NCI-H1105 (cell line): ENCODE measurements around the gene NAPSA.
"Not testable (repeated sequence)": the region's sequence is repeated elsewhere in the genome, so short reads cannot be mapped to it uniquely, and the experiment has no call there.

ENCODE experiments used
- DNase-seq: peaks from one replicate; lab custom pipeline; 2025; lab: John Stamatoyannopoulos, UW

The NAPSA gene

GRCh38 chr19:50330365-50331078 lies 34.9 kb downstream of the NAPSA start:
- DNase-seq = peak; percentile 94

- DNase-seq = not testable (repeated sequence)
These were observed 35.5 kb downstream of the NAPSA start for GRCh38 chr19:50329926-50330294.

GRCh38 chr19:50329146-50329925 lies 36.1 kb downstream of the NAPSA start, which contains the start of gene KCNC3:
KCNC3 (minus strand) TSS chr19:50329377; CDS start chr19:50329082, 295 bp downstream.
- peak; percentile 100 for DNase-seq

GRCh38 chr19:50328873-50329145 lies 36.6 kb downstream of the NAPSA start:
- no peak for DNase-seq

- no peak for DNase-seq
These were observed 37.1 kb downstream of the NAPSA start for GRCh38 chr19:50328224-50328872.

GRCh38 chr19:50327461-50328223 lies 37.8 kb downstream of the NAPSA start:
- no peak for DNase-seq

- no peak for DNase-seq
These were observed 38.4 kb downstream of the NAPSA start for GRCh38 chr19:50327013-50327412.

- DNase-seq = no peak
These were observed 39.3 kb downstream of the NAPSA start for GRCh38 chr19:50326101-50326664.

GRCh38 chr19:50325310-50326100 lies 39.9 kb downstream of the NAPSA start:
- DNase-seq = peak; percentile 96

GRCh38 chr19:50324331-50324730 lies 41.1 kb downstream of the NAPSA start:
- DNase-seq = no peak

- DNase-seq = no peak
These were observed 41.7 kb downstream of the NAPSA start for GRCh38 chr19:50323782-50324133.

GRCh38 chr19:50322931-50323781 lies 42.3 kb downstream of the NAPSA start:
- DNase-seq = no peak

GRCh38 chr19:50322234-50322633 lies 43.2 kb downstream of the NAPSA start:
- no peak for DNase-seq

GRCh38 chr19:50321831-50322230 lies 43.6 kb downstream of the NAPSA start:
- no peak for DNase-seq

- no peak for DNase-seq
These were observed 44.8 kb downstream of the NAPSA start for GRCh38 chr19:50320596-50320995.

- no peak for DNase-seq
These were observed 45.4 kb downstream of the NAPSA start for GRCh38 chr19:50320051-50320450.

- no peak for DNase-seq
These were observed 46.3 kb downstream of the NAPSA start for GRCh38 chr19:50319156-50319555.

GRCh38 chr19:50318438-50318837 lies 47.0 kb downstream of the NAPSA start:
- DNase-seq = no peak

- no peak for DNase-seq
These were observed 48.3 kb downstream of the NAPSA start for GRCh38 chr19:50317115-50317514.

- peak; percentile 54 for DNase-seq
These were observed 49.5 kb downstream of the NAPSA start for GRCh38 chr19:50315773-50316448.
